WTC11 (cell line): Measurements from ENCODE around the gene GYPE.
"Not testable (repeated sequence)": the region's sequence is repeated elsewhere in the genome, so short reads cannot be mapped to it uniquely, and the experiment has no call there.

Experiments used
- AFF4 ChIP-seq: sonication (generic); formaldehyde crosslinking; IDR thresholded peaks from 2 replicates; pipeline ENCODE4 v1.8.1; 2023; ENCODE audit warnings: mild to moderate bottlenecking, missing genetic modification reagents, borderline replicate concordance
- CTCF ChIP-seq: fragments of 200-600 bp; IDR thresholded peaks from 2 replicates; pipeline ENCODE4 v1.8.0; 2022; ENCODE audit warnings: antibody characterized with exemption
- ESRRA ChIP-seq: sonication (generic); formaldehyde crosslinking; IDR thresholded peaks from 2 replicates; pipeline ENCODE4 v1.8.1; 2022; ENCODE audit warnings: mild to moderate bottlenecking, missing genetic modification reagents, borderline replicate concordance
- JAZF1 ChIP-seq: fragments of 250-450 bp; sonication (Bioruptor Pico); IDR thresholded peaks from 2 replicates; pipeline ENCODE4 v1.9.0; 2021; ENCODE audit warnings: moderate library complexity, mild to moderate bottlenecking, inconsistent platforms
- JUN ChIP-seq: sonication (generic); formaldehyde crosslinking; IDR thresholded peaks from 2 replicates; pipeline ENCODE4 v1.8.0; 2023; ENCODE audit warnings: mild to moderate bottlenecking, missing genetic modification reagents
- MAX ChIP-seq: sonication (generic); formaldehyde crosslinking; IDR thresholded peaks from 2 replicates; pipeline ENCODE4 v1.8.0; 2022; ENCODE audit warnings: mild to moderate bottlenecking, missing genetic modification reagents
- SP1 ChIP-seq: sonication (generic); formaldehyde crosslinking; conservative IDR thresholded peaks from 2 replicates; pipeline ENCODE4 v1.8.1; 2022; ENCODE audit warnings: missing genetic modification reagents
- ZNF263 ChIP-seq: sonication (generic); formaldehyde crosslinking; IDR thresholded peaks from 2 replicates; pipeline ENCODE4 v1.8.1; 2022; ENCODE audit warnings: low read depth, mild to moderate bottlenecking, moderate library complexity, missing genetic modification reagents

DNA sequence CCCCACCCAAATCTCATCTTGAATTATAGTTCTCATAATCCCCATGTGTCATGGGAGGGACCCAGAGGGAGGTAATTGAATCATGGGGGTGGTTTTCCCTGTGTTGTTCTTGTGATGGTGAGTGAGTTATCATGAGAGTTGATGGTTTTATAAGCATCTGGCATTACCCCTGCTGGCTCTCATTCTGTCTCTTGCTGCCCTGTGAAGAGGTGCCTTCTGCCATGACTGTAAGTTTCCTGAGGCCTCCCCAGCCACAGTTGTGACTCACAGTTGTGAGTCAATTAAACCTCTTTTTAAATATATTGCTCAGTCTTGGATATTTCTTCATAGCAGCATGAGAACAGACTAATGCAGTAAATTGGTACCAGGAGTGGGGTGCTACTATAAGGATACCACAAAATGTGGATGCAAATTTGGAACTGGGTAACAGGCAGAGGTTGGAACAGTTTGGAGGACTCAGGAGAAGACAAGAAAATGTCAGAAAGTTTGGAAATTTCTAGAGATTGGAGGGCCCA is 46.2 kb upstream of the GYPE start:
- not testable (repeated sequence) for TF ChIP-seq SP1 (CRISPR knock-in tag); JAZF1 (CRISPR knock-in tag); CTCF; MAX (CRISPR knock-in tag); ESRRA (CRISPR knock-in tag); JUN; AFF4 (CRISPR knock-in tag); ZNF263 (CRISPR knock-in tag)
